GM12892 (cell line): ENCODE measurements around the gene KRTAP21-1.

Experiments used
- POLR2A ChIP-seq: IDR thresholded peaks from 2 replicates; pipeline ENCODE4 v1.6.1; 2011; ENCODE audit warnings: low read depth, low read length, control low read depth
- POLR2AphosphoS5 ChIP-seq: IDR thresholded peaks from 2 replicates; pipeline ENCODE4 v1.6.1; 2011; ENCODE audit warnings: low read depth, low read length, control low read depth
- TAF1 ChIP-seq: IDR thresholded peaks from 2 replicates; pipeline ENCODE4 v1.6.1; 2011; ENCODE audit warnings: low read depth, mild to moderate bottlenecking, control low read depth, low read length, borderline replicate concordance

GRCh38 chr21:30793581-30794314 lies 38.5 kb upstream of the KRTAP21-1 start:
- TF ChIP-seq POLR2A (no peak), POLR2AphosphoS5 (no peak), TAF1 (no peak)
